Measurements from ENCODE around the gene PATL2. TPM values are rescaled to one million over a fixed set of nuclear protein-coding genes. Genes with fewer than 3 reads are reported as not detected.

The PATL2 gene
- total RNA-seq, 4 donors from 2014 or later, result 4.0 to 35.5 (median 9.5) TPM

DNA sequence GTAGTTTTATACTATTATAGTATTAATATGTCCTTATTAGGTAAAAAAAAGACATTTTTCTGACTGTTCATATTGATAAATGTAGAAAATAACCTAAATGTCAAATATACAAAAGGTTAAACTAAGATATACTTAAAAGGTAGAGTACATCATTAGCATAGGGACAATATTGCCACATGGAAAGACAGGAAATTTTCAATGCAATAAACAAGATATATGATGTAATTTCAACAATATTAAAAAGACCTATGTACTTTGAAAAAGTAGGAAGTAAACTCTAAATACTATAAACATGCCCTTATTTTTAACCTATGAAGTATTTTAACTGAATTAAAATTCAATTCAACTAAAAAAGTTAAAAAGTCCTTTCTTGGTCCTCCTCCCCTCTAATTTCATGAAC is 49.5 kb downstream of the PATL2 start:
- H3K36me3 ChIP-seq, result peaks cover 0 to 31% (median 0%) of the 10 kb centered on the region in 3 donors
- no peak overlapping the region for H3K4me3 ChIP-seq
- TF ChIP-seq, protein P1, sequence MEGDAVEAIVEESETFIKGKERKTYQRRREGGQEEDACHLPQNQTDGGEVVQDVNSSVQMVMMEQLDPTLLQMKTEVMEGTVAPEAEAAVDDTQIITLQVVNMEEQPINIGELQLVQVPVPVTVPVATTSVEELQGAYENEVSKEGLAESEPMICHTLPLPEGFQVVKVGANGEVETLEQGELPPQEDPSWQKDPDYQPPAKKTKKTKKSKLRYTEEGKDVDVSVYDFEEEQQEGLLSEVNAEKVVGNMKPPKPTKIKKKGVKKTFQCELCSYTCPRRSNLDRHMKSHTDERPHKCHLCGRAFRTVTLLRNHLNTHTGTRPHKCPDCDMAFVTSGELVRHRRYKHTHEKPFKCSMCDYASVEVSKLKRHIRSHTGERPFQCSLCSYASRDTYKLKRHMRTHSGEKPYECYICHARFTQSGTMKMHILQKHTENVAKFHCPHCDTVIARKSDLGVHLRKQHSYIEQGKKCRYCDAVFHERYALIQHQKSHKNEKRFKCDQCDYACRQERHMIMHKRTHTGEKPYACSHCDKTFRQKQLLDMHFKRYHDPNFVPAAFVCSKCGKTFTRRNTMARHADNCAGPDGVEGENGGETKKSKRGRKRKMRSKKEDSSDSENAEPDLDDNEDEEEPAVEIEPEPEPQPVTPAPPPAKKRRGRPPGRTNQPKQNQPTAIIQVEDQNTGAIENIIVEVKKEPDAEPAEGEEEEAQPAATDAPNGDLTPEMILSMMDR (IDR thresholded peaks at IDR 0.05), result no peak
- no peak for TF ChIP-seq POLR2A (IDR thresholded peaks at IDR 0.05)
- H3K27me3 ChIP-seq, result no peaks in the 10 kb centered on the region
- no peak for DNase-seq
- H3K27ac ChIP-seq, result peak overlapping the region in 1 of 4 donors; percentile 100
- H3K9me3 ChIP-seq, result no peaks in the 10 kb centered on the region
- H3K4me1 ChIP-seq, result peaks cover 0 to 11% (median 5%) of the 10 kb centered on the region in 4 donors

DNA sequence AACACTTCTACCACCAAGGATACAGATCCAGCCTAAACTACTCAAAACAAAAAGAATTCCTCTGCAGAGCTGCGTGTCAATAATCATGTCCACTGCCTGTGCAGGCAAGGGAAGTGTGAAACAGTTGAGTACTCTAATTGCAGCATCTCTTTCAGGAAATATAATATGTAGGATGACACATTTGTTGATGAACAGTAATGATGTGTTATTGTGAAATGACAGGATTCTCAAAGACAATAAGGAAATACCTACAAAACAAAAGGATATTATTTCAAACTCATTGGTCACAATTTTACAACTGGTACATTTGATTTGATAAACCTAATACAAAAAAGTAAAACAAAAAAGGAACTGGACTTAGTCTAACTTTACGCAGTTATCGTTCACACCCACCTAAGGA is 52.1 kb downstream of the PATL2 start:
- TF ChIP-seq, protein P1 (IDR thresholded peaks at IDR 0.05), result no peak
- TF ChIP-seq POLR2A (IDR thresholded peaks at IDR 0.05), result no peak
- no peaks in the 10 kb centered on the region for H3K27me3 ChIP-seq
- no peak for DNase-seq
- H3K27ac ChIP-seq, result no peak overlapping the region
- H3K4me3 ChIP-seq, result no peak overlapping the region
- no peaks in the 10 kb centered on the region for H3K9me3 ChIP-seq
- peaks cover 0 to 11% (median 2%) of the 10 kb centered on the region in 4 donors for H3K4me1 ChIP-seq
- H3K36me3 ChIP-seq, result peaks cover 0 to 57% (median 0%) of the 10 kb centered on the region in 3 donors

DNA sequence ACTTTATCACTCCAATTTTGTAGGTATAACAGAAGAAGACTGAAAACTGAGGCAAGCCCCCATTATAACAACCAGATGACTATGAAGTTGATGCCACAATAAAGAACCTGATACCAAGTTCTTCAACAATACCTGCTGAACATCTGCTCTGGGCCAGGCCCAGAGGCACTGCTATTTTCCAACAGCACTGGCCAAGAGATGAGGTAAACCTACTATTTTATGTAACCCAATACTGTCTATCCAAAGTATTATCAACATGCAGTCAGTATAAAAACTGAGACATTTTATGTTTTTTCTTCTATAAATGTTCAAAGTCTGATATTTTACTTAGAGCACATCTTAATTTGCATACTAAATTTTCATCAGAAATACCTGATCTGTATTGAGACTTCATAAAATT is 53.7 kb downstream of the PATL2 start:
- peaks cover 0 to 71% (median 0%) of the 10 kb centered on the region in 3 donors for H3K36me3 ChIP-seq
- H3K27me3 ChIP-seq, result no peaks in the 10 kb centered on the region
- peaks cover 0 to 8% (median 0%) of the 10 kb centered on the region in 4 donors for H3K4me1 ChIP-seq
- H3K27ac ChIP-seq, result no peak overlapping the region
- H3K9me3 ChIP-seq, result no peaks in the 10 kb centered on the region
- no peak overlapping the region for H3K4me3 ChIP-seq
- DNase-seq, result no peak
- TF ChIP-seq POLR2A (IDR thresholded peaks at IDR 0.05), result no peak
- TF ChIP-seq, protein P1 (IDR thresholded peaks at IDR 0.05), result no peak

DNA sequence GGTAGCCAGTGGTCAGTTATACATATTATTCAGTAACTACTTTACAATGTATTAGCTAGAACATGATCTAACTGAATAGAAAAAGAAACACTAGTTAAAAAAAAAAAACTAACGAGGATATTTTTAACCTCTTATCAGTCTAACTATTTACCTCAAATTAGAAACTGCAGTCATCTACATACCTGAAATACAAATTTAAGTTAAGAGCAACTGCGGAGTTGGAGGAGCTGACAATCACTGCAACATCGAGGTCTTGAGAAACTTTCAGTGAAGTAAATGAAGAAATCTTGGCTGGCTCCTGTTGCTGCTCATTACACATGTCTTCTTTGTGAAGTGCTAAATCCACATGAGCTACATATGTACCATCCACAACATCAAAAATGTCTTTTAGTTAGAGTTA is 54.2 kb downstream of the PATL2 start:
- DNase-seq, result no peak
- Histone ChIP-seq H3K36me3 (peaks cover 0 to 76% (median 0%) of the 10 kb centered on the region in 3 donors), H3K9me3 (no peaks in the 10 kb centered on the region), H3K27me3 (no peaks in the 10 kb centered on the region), H3K4me3 (no peak overlapping the region), H3K4me1 (peaks cover 0 to 4% (median 0%) of the 10 kb centered on the region in 4 donors), H3K27ac (no peak overlapping the region)
- TF ChIP-seq, protein P1 (IDR thresholded peaks at IDR 0.05), result no peak
- no peak for TF ChIP-seq POLR2A (IDR thresholded peaks at IDR 0.05)

DNA sequence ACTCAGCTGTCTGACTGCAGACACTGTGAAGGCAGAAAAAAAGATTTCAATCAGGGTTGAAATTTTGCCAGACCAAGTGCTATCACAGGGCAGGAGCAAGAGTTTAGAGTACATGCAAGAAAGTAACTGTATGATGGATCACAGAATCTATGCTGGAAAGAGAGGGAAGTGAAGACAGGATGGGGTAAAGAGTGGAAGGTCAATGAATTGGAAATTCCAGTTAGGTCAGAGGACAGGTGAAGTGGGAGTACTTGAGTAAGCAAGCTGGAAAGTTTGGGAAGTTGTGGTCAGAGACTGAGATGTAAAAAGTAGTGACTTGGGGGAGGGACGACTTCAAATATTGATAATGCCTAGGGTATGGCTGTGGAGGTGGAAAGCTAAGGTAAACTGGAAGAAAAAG is 54.8 kb downstream of the PATL2 start:
- H3K36me3 ChIP-seq, result peaks cover 0 to 82% (median 0%) of the 10 kb centered on the region in 3 donors

More for the DNA sequence above, 54.8 kb downstream of the PATL2 start:
- H3K4me1 ChIP-seq, result no peaks in the 10 kb centered on the region
- H3K27ac ChIP-seq, result no peak overlapping the region
- H3K9me3 ChIP-seq, result no peaks in the 10 kb centered on the region
- no peak for TF ChIP-seq POLR2A (IDR thresholded peaks at IDR 0.05)
- TF ChIP-seq, protein P1 (IDR thresholded peaks at IDR 0.05), result no peak
- no peak overlapping the region for H3K4me3 ChIP-seq
- H3K27me3 ChIP-seq, result no peaks in the 10 kb centered on the region
- no peak for DNase-seq

All from Peyer's patch (tissue), 4 donors.